H9 (cell line): ENCODE data around the gene SEC23A. TPM values are rescaled to one million over a fixed set of nuclear protein-coding genes. Genes with fewer than 3 reads are reported as not detected.

Source experiments
- DNase-seq: peaks from one replicate; pipeline ENCODE4 v3.0.0-alpha.2; 2017
- H2AFZ ChIP-seq: one replicate; pipeline ENCODE4 v1.6.1; 2013; ENCODE audit warnings: mild to moderate bottlenecking, low read length, control low read depth, moderate library complexity
- H2AK5ac ChIP-seq: 2 replicates; pipeline ENCODE4 v1.6.1; 2013; ENCODE audit warnings: low read length, control low read depth, mixed read lengths; ENCODE audit not compliant: insufficient read length
- H2BK120ac ChIP-seq: one replicate; pipeline ENCODE4 v1.6.1; 2013; ENCODE audit warnings: low read depth, mild to moderate bottlenecking, low read length, control low read depth, inconsistent platforms; ENCODE audit not compliant: poor library complexity, severe bottlenecking
- H2BK12ac ChIP-seq: 2 replicates; pipeline ENCODE4 v1.6.1; 2013; ENCODE audit warnings: low read length, control low read depth, mixed read lengths, low read depth; ENCODE audit not compliant: insufficient read length
- H2BK15ac ChIP-seq: 2 replicates; pipeline ENCODE4 v1.6.1; 2013; ENCODE audit warnings: low read depth, low read length, control low read depth
- H2BK20ac ChIP-seq: one replicate; pipeline ENCODE4 v1.6.1; 2013; ENCODE audit warnings: low read depth, mild to moderate bottlenecking, low read length, control low read depth, inconsistent platforms; ENCODE audit not compliant: poor library complexity, severe bottlenecking
- H2BK5ac ChIP-seq: 2 replicates; pipeline ENCODE4 v1.6.1; 2013; ENCODE audit warnings: low read length, control low read depth, mixed read lengths; ENCODE audit not compliant: insufficient read length
- H3K14ac ChIP-seq: 2 replicates; pipeline ENCODE4 v1.6.1; 2013; ENCODE audit warnings: low read length, control low read depth; ENCODE audit not compliant: insufficient read depth
- H3K18ac ChIP-seq: 2 replicates; pipeline ENCODE4 v1.6.1; 2013; ENCODE audit warnings: low read depth, mild to moderate bottlenecking, mixed read lengths, low read length, control low read depth; ENCODE audit not compliant: insufficient read length
- H3K23ac ChIP-seq: 2 replicates; pipeline ENCODE4 v1.6.1; 2013; ENCODE audit warnings: low read length, control low read depth, mixed read lengths, low read depth; ENCODE audit not compliant: insufficient read length
- H3K23me2 ChIP-seq: 2 replicates; pipeline ENCODE4 v1.6.1; 2013; ENCODE audit warnings: low read depth, mild to moderate bottlenecking, mixed read lengths, low read length, control low read depth; ENCODE audit not compliant: insufficient read length, poor library complexity, severe bottlenecking
- H3K27ac ChIP-seq: 2 replicates; pipeline ENCODE4 v1.5.1; 2013; ENCODE audit warnings: low read length, control low read depth, mixed read lengths, low read depth; ENCODE audit not compliant: insufficient read length
- H3K27me3 ChIP-seq: 2 replicates; pipeline ENCODE4 v1.6.1; 2013; ENCODE audit warnings: low read length, control low read depth, inconsistent platforms; ENCODE audit not compliant: insufficient read depth
- H3K4ac ChIP-seq: 2 replicates; pipeline ENCODE4 v1.6.1; 2013; ENCODE audit warnings: low read depth, mild to moderate bottlenecking, control low read depth, inconsistent platforms, low read length, moderate library complexity
- H3K4me1 ChIP-seq: 2 replicates; pipeline ENCODE4 v1.6.1; 2013; ENCODE audit warnings: low read length, control low read depth, inconsistent platforms; ENCODE audit not compliant: insufficient read depth
- H3K4me2 ChIP-seq: 2 replicates; pipeline ENCODE4 v1.6.1; 2013; ENCODE audit warnings: low read length, control low read depth, mixed read lengths; ENCODE audit not compliant: insufficient read length, insufficient read depth
- H3K56ac ChIP-seq: 2 replicates; pipeline ENCODE4 v1.6.1; 2013; ENCODE audit warnings: low read depth, mild to moderate bottlenecking, mixed read lengths, low read length, control low read depth; ENCODE audit not compliant: insufficient read length
- H3K79me1 ChIP-seq: 2 replicates; pipeline ENCODE4 v1.6.1; 2013; ENCODE audit warnings: low read depth, mild to moderate bottlenecking, moderate library complexity, low read length, control low read depth, inconsistent platforms; ENCODE audit not compliant: insufficient read depth, poor library complexity, severe bottlenecking
- H3K79me2 ChIP-seq: 2 replicates; pipeline ENCODE4 v1.6.1; 2013; ENCODE audit warnings: low read length, control low read depth, inconsistent platforms; ENCODE audit not compliant: insufficient read depth
- H3K9ac ChIP-seq: 2 replicates; pipeline ENCODE4 v1.6.1; 2013; ENCODE audit warnings: low read length, control low read depth, mixed read lengths; ENCODE audit not compliant: insufficient read length; ENCODE audit errors: extremely low read depth
- H3K9me3 ChIP-seq: one replicate; pipeline ENCODE4 v1.6.1; 2013; ENCODE audit warnings: low read depth, low read length, inconsistent platforms; ENCODE audit not compliant: control insufficient read depth
- H3T11ph ChIP-seq: one replicate; pipeline ENCODE4 v1.6.1; 2013; ENCODE audit warnings: mild to moderate bottlenecking, low read length, control low read depth, inconsistent platforms
- H4K20me1 ChIP-seq: one replicate; pipeline ENCODE4 v1.6.1; 2013; ENCODE audit not compliant: control insufficient read depth, insufficient read length, insufficient read depth
- H4K5ac ChIP-seq: 2 replicates; pipeline ENCODE4 v1.6.1; 2013; ENCODE audit warnings: low read depth, mild to moderate bottlenecking, mixed read lengths, low read length, control low read depth; ENCODE audit not compliant: insufficient read length
- H4K8ac ChIP-seq: replicated peaks from 2 replicates; pipeline ENCODE4 v1.6.1; 2013; ENCODE audit warnings: low read length, control low read depth, mixed read lengths, low read depth; ENCODE audit not compliant: insufficient read length
- H4K91ac ChIP-seq: 2 replicates; pipeline ENCODE4 v1.6.1; 2013; ENCODE audit warnings: low read depth, mild to moderate bottlenecking, moderate library complexity, mixed read lengths, low read length, control low read depth; ENCODE audit not compliant: insufficient read length
- H3K27ac Mint-ChIP-seq, 3 experiments: 2 replicates in 2 of 3; 3 replicates in 1 of 3; pipeline ENCODE4 v1.8.0; 2020 to 2021; ENCODE audit warnings: mixed read lengths in 3 of 3, mild to moderate bottlenecking in 1 of 3, moderate library complexity in 1 of 3
- H3K27me3 Mint-ChIP-seq: 2 replicates; pipeline ENCODE4 v1.8.0; 2021; ENCODE audit warnings: low read depth, mild to moderate bottlenecking, moderate library complexity, mixed read lengths
- H3K36me3 Mint-ChIP-seq, 3 experiments: 2 replicates in 2 of 3; 3 replicates in 1 of 3; pipeline ENCODE4 v1.8.0; 2020 to 2021; ENCODE audit warnings: low read depth in 3 of 3, mixed read lengths in 3 of 3; ENCODE audit not compliant: insufficient read depth in 1 of 3
- H3K4me1 Mint-ChIP-seq, 2 experiments: 2 replicates each; pipeline ENCODE4 v1.8.0; 2020; ENCODE audit warnings: mixed read lengths in 2 of 2
- H3K4me3 Mint-ChIP-seq, 2 experiments: 2 replicates in 1 of 2; 3 replicates in 1 of 2; pipeline ENCODE4 v1.8.0; 2020 to 2021; ENCODE audit warnings: mild to moderate bottlenecking in 2 of 2, mixed read lengths in 2 of 2, moderate library complexity in 1 of 2
- H3K9me3 Mint-ChIP-seq, 2 experiments: 2 replicates in 1 of 2; 3 replicates in 1 of 2; pipeline ENCODE4 v1.8.0; 2020; ENCODE audit warnings: mild to moderate bottlenecking in 2 of 2, mixed read lengths in 2 of 2, moderate library complexity in 1 of 2
- CTCF ChIP-seq: fragments of 200-600 bp; sonication (generic); conservative IDR thresholded peaks from 3 replicates; pipeline ENCODE4 v1.8.0; 2021; ENCODE audit warnings: antibody characterized with exemption, mild to moderate bottlenecking
- WGBS: extraction: QIAGEN DNeasy Blood & Tissue Kit; methylation state at CpG from one replicate; pipeline ENCODE4 v1.1.7; 2013; ENCODE audit warnings: missing lambda C conversion rate, low lambda C conversion rate, mixed read lengths; ENCODE audit not compliant: insufficient read length; ENCODE audit errors: extremely low coverage; 5-methylcytosine and 5-hydroxymethylcytosine counted together
- total RNA-seq: library from RNA; stranded (reverse); gene quantifications from 2 replicates; pipeline ENCODE4 v1.2.1, GENCODE V29; 2021

The SEC23A gene
- total RNA-seq, 1 experiment from 2014 or later = 55.3 TPM

- H3K9me3 ChIP-seq = no peaks in the 10 kb centered on the region
- H3T11ph ChIP-seq = no peak overlapping the region
- H3K9ac ChIP-seq = no peak overlapping the region
- no peak overlapping the region for H3K4me2 ChIP-seq
- H3K9me3 Mint-ChIP-seq = no peaks in the 10 kb centered on the region
- no peak overlapping the region for H4K5ac ChIP-seq
- no peaks in the 10 kb centered on the region for H3K27me3 ChIP-seq
- no peak overlapping the region for H2BK12ac ChIP-seq
- no peaks in the 10 kb centered on the region for H3K27me3 Mint-ChIP-seq
- H2BK15ac ChIP-seq = no peak overlapping the region
- H4K20me1 ChIP-seq = no peaks in the 10 kb centered on the region
- H3K27ac Mint-ChIP-seq = no peak overlapping the region
- no peak overlapping the region for H3K14ac ChIP-seq
- no peaks in the 10 kb centered on the region for H3K4me1 Mint-ChIP-seq
- H2AK5ac ChIP-seq = no peak overlapping the region
- no peaks in the 10 kb centered on the region for H3K79me1 ChIP-seq
- no CpG with 5 or more reads among the region's 3 CpGs for WGBS
- no peaks in the 10 kb centered on the region for H3K4me1 ChIP-seq
- peaks cover 4 to 10% (median 10%) of the 10 kb centered on the region in 3 experiments; a peak in 5 of 7 replicates for H3K36me3 Mint-ChIP-seq
- no peak overlapping the region for H3K23ac ChIP-seq
- no peak overlapping the region for H3K18ac ChIP-seq
- H3K79me2 ChIP-seq = no peaks in the 10 kb centered on the region
- H3K27ac ChIP-seq = no peak overlapping the region
- no peak overlapping the region for H4K8ac ChIP-seq
- no peak for DNase-seq
- H3K4ac ChIP-seq = no peak overlapping the region
- no peak overlapping the region for H4K91ac ChIP-seq
- no peak overlapping the region for H2AFZ ChIP-seq
- H3K56ac ChIP-seq = no peak overlapping the region
- H2BK5ac ChIP-seq = no peak overlapping the region
- H3K23me2 ChIP-seq = no peaks in the 10 kb centered on the region
- no peak overlapping the region for H2BK120ac ChIP-seq
- no peak for TF ChIP-seq CTCF
- no peak overlapping the region for H3K4me3 Mint-ChIP-seq
- H2BK20ac ChIP-seq = no peak overlapping the region
Observed at GRCh38 chr14:39025250-39025809, 77.7 kb downstream of the SEC23A start.
